SK-N-SH treated with all-trans-retinoic acid at 6 μM for 48 hours (cell line): ENCODE measurements around the gene PROM2.

ENCODE experiments used
- BACH2 ChIP-seq: fragments of 250-450 bp; sonication (Bioruptor Pico); IDR thresholded peaks from 2 replicates; pipeline ENCODE4 v1.9.0; 2021; ENCODE audit warnings: mild to moderate bottlenecking, borderline replicate concordance
- CREB5 ChIP-seq: fragments of 250-450 bp; sonication (Bioruptor Pico); IDR thresholded peaks from 2 replicates; pipeline ENCODE4 v1.5.1; 2020; ENCODE audit warnings: low read depth, mild to moderate bottlenecking, moderate library complexity
- OSR1 ChIP-seq: fragments of 250-450 bp; sonication (Bioruptor Pico); IDR thresholded peaks from 2 replicates; pipeline ENCODE4 v1.8.0; 2022; ENCODE audit warnings: moderate library complexity, mild to moderate bottlenecking, inconsistent platforms
- PATZ1 ChIP-seq: fragments of 250-450 bp; sonication (Bioruptor Pico); IDR thresholded peaks from 2 replicates; pipeline ENCODE4 v1.8.0; 2020; ENCODE audit warnings: mild to moderate bottlenecking, moderate library complexity, borderline replicate concordance
- SNAI2 ChIP-seq: fragments of 250-450 bp; sonication (Bioruptor Pico); IDR thresholded peaks from 2 replicates; pipeline ENCODE4 v1.5.0; 2020; ENCODE audit warnings: mild to moderate bottlenecking, moderate library complexity
- ZFP3 ChIP-seq: fragments of 250-450 bp; sonication (Bioruptor Pico); IDR thresholded peaks from 2 replicates; pipeline ENCODE4 v1.5.0; 2020; ENCODE audit warnings: mild to moderate bottlenecking, moderate library complexity
- ZNF70 ChIP-seq: fragments of 450-650 bp; formaldehyde crosslinking; IDR thresholded peaks from 2 replicates; pipeline ENCODE4 v1.5.0; 2020; ENCODE audit warnings: mild to moderate bottlenecking, moderate library complexity

DNA sequence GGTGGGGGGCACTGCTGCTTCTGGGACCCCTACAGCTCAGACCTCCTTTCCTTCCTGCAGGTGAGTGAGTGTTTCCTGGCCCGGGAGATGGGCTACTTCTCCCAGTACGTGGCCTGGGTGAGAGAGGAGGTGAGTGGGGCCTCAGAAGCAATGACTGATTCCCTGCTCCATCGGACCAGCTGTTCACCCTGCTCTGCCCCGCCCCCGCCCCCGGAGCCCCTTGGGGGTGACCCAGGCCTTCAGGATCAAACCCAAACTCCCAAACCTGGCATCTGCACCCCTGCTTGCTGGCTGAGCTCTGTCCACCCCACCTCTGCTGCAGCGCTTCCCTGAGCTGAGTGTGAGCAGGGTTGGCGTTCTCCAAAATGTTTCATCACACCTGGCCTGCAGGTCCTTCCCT lies 13.1 kb downstream of the PROM2 start:
- no peak for TF ChIP-seq ZFP3 (CRISPR knock-in tag)
- no peak for TF ChIP-seq CREB5 (CRISPR knock-in tag)
- no peak for TF ChIP-seq OSR1 (CRISPR knock-in tag)
- no peak for TF ChIP-seq SNAI2 (CRISPR knock-in tag)
- no peak for TF ChIP-seq ZNF70
- no peak for TF ChIP-seq PATZ1 (CRISPR knock-in tag)
- no peak for TF ChIP-seq BACH2
